Loucy (cell line): ENCODE data around the gene TLCD3B.

Experiments
- CTCF ChIP-seq: fragments of 200-600 bp; sonication (generic); conservative IDR thresholded peaks from 2 replicates; pipeline ENCODE4 v1.5.1; 2014; ENCODE audit warnings: mild to moderate bottlenecking, antibody characterized with exemption, low read length
- EZH2phosphoT487 ChIP-seq: fragments of 200-600 bp; IDR thresholded peaks from 2 replicates; pipeline ENCODE4 v1.6.1; 2018; ENCODE audit warnings: antibody characterized with exemption, mild to moderate bottlenecking, moderate library complexity, borderline replicate concordance

- TF ChIP-seq CTCF (no peak), EZH2phosphoT487 (no peak)
These were observed 43.5 kb downstream of the TLCD3B start for GRCh38 chr16:29987371-29988085.
